Erythroblast (primary cell): ENCODE data around the gene COPS3.

ENCODE experiments used
- DNase-seq, 2 experiments: peaks; one replicate each; lab custom pipeline; 2025; lab: John Stamatoyannopoulos, UW
- GATA1 ChIP-seq: IDR thresholded peaks from 2 replicates; pipeline ENCODE4 v1.6.1; 2011; ENCODE audit warnings: low read depth, mild to moderate bottlenecking, control low read depth, low read length, moderate library complexity
- POLR2A ChIP-seq: IDR thresholded peaks from 2 replicates; pipeline ENCODE4 v1.6.1; 2011; ENCODE audit warnings: mild to moderate bottlenecking, low read length

The COPS3 gene

DNA sequence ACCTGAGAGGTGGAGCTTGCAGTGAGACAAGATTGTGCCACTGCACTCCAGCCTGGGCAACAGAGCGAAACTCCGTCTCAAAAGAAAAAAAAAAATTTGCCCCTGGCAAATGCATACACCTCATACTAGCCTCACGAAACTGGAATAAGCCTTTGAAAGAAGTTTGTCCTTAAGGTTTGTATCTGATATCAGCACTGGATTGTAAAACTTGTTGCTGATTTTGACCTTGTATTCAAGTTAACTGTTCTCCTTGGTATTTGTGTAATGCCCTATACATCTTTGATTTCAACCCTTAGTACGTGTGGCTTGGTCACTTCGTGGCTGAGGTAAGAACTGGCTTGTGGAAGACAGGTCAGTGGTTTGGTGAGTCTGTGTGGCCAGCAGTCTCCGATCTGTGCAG lies 37.9 kb downstream of the COPS3 start:
- no peak for DNase-seq

GRCh38 chr17:17242246-17242645 lies 38.8 kb downstream of the COPS3 start:
- DNase-seq, result no peak
- TF ChIP-seq GATA1 (no peak), POLR2A (no peak)

More for the DNA sequence above, 37.9 kb downstream of the COPS3 start:
- no peak for TF ChIP-seq GATA1
- TF ChIP-seq POLR2A, result no peak

- TF ChIP-seq GATA1 (no peak), POLR2A (no peak)
- DNase-seq, result no peak
These were observed 39.4 kb downstream of the COPS3 start for GRCh38 chr17:17241656-17242055.

DNA sequence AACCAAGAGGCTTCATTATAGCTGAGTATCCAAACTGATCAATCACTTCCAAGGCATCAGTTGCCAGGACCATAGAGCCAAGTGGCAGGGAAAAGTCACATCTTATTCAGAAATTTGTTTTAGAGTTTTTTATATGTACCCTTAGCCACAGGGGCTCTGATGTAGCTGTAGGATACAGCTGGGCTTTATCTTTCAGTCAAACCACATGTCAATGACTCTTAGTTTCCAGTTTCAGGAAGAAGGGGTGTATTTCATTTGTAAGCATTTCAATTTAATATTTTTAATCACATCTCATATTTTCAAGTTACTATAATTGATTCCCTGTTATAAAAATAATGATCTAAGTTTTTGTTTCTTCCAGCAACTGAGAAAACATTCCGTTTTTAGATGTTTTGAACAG lies 41.2 kb downstream of the COPS3 start:
- peak; percentile 53 to 56 for DNase-seq
- TF ChIP-seq GATA1, result no peak
- no peak for TF ChIP-seq POLR2A

DNA sequence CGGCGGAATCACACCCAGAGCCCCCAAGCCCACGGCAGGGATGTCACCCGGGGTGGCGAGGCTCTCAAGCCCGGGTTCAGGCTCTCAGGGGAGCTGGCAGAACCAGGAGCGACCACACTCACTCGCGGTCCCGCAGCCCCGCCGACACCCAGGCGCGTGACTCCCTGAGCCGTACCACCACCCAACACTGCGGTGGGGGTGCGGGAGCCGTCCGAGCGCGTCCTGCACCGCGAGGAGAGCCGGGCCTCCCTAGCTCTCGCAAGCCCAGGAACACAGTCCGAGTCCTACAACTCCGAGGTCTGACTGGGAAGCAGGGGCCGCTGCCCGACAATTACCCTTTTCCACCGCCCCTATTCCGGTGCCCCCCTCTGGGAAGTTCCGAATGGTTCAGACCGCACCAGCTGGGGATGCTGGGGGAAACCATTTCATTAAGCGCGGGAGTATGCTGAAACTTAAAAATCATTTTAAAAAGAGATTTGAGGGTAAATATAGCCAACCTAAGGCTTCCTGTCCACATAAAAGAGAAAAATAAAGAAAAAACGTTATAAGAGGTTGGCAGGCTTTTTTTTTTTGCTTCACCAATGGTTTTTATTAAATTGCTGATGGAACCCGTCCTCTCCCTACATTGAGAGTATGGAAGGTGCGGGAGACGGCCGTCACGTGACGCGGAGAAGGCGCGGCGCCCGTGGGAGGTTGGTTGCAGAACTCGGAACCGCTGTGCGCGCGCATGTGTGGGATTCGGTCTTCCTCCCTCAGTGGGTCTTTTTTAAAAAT lies 43.8 kb downstream of the COPS3 start, which contains the start of gene FLCN:
FLCN (minus strand) TSS at position 143 of the 774 bp plus-strand sequence. CDS start 9,031 bp downstream, outside the sequence.
- TF ChIP-seq POLR2A, result peak; percentile 85
- TF ChIP-seq GATA1, result no peak
- DNase-seq, result peak; percentile 94 to 97

DNA sequence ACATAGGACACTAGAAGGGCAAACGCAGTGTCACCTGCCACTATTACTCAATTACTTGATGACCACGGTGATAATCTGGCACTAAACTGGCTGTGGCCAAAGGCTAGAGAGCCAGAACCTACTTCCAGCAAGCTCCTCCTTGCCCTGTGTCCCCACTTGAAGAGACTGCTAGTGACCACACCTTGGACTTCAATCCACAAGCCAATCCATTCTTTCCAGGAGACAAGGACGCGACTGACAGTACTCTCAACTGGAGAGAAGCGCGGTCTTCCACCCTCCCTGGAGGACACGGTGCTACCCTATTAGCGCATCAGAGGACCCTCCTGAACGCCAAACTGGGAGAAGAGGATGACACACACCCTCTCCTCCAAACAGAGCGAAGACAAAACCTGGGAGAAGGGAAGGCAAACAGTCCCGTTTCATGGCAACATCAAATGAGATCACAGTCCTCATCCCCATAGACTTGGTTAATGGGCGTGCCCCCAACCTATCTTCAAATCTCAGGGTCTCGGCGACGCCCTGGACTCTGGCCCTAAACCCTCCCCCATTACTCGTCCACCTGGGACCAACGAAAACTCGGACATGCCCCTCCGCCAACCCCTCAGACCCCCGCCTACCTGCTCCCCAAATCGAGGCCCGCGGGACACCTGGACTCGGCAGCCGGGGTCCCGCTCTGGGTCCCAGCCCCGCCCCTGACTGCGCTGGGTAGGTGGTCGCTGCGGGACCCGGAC lies 44.6 kb downstream of the COPS3 start:
- TF ChIP-seq POLR2A, result no peak
- TF ChIP-seq GATA1, result no peak
- DNase-seq, result peak; percentile 79 to 82

- TF ChIP-seq GATA1 (no peak), POLR2A (no peak)
- DNase-seq, result peak in 1 of 2 experiments; percentile 50
These were observed 45.6 kb downstream of the COPS3 start for GRCh38 chr17:17235212-17236174.

DNA sequence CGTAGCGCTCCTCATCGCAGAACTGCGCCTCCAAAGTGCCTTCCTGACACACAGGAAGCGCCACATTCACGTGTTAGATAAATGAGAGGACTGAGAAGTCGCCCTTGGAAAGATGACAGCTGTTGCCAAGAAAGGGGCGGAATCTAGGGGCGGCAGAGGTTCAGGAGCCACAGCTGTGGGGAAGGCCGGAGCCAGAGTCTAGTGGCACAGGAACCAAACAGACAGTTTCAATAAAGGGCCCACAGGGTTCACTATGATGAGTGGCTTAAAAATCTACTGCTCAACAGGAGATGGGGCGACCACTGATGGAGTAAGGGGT lies 48.8 kb downstream of the COPS3 start:
- TF ChIP-seq POLR2A (no peak), GATA1 (no peak)
- no peak for DNase-seq

GRCh38 chr17:17231621-17232302 lies 49.3 kb downstream of the COPS3 start:
- TF ChIP-seq POLR2A, result no peak
- TF ChIP-seq GATA1, result no peak
- DNase-seq, result no peak

- DNase-seq, result no peak
- TF ChIP-seq POLR2A (no peak), GATA1 (no peak)
These were observed 51.3 kb downstream of the COPS3 start for GRCh38 chr17:17229416-17230384.

- peak; percentile 24 to 27 for DNase-seq
- TF ChIP-seq POLR2A, result peak; percentile 19
- no peak for TF ChIP-seq GATA1
These were observed 52.3 kb downstream of the COPS3 start for GRCh38 chr17:17228521-17229279.
